ENCODE results near the gene HOXD13.

The HOXD13 gene

DNA sequence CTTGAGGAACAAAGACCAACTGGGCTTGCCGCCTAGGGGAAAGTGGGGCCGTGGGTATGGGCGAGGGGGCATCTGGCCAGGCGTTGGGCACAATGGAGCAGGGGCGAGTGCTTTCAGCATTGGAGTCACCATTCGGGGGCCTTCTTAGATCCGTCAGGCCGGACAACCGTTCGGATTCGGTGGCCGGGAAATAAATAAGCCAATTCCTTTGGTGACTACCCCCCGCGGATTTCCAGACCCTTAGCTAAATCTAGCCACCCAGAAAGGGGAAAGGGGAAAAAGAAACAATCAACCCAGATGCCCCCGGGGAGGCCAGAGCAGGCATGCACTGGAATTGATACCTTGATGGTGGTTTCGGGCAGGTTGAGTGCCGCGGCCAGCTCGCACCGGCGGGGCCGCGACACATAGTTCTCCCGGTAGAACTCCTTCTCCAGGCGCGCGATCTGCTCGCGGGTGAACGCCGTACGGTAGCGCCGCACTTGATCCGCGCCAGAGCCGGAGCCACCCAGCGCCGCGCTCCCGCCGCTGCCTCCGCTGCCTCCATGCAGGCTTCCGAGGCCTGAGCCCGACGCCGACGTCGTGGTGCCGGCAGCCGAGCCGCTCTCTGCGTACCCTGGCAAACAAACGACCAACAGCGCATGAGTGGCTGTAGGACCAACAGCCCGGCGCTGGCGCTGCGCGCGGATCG, 10.5 kb upstream of the HOXD13 start:
- H3K4me3 ChIP-seq (ENCODE audit: control insufficient read depth, low read depth, low read length): no peak overlapping the region
- no peak for DNase-seq (ENCODE audit: low read depth)
- TF ChIP-seq, protein P1, sequence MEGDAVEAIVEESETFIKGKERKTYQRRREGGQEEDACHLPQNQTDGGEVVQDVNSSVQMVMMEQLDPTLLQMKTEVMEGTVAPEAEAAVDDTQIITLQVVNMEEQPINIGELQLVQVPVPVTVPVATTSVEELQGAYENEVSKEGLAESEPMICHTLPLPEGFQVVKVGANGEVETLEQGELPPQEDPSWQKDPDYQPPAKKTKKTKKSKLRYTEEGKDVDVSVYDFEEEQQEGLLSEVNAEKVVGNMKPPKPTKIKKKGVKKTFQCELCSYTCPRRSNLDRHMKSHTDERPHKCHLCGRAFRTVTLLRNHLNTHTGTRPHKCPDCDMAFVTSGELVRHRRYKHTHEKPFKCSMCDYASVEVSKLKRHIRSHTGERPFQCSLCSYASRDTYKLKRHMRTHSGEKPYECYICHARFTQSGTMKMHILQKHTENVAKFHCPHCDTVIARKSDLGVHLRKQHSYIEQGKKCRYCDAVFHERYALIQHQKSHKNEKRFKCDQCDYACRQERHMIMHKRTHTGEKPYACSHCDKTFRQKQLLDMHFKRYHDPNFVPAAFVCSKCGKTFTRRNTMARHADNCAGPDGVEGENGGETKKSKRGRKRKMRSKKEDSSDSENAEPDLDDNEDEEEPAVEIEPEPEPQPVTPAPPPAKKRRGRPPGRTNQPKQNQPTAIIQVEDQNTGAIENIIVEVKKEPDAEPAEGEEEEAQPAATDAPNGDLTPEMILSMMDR (IDR thresholded peaks at IDR 0.05; ENCODE audit: control insufficient read depth, insufficient read depth, low read depth, low read length, missing control alignments): no peak

DNA sequence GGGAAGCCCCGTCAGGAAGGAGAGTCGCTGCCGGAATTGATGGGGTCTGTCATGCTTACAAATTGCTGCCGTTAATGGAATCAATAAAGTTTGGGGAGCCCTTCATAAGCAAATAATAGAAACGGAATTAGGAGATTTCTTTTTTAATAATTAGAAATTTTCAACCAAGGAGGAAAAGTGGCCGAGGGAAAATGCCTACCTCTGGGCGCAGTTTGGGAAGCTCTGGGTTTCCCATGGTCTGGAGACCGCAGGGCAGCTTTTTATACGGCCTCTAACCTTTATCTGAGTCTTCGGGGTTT, 10.0 kb upstream of the HOXD13 start:
- H3K4me3 ChIP-seq (ENCODE audit: control insufficient read depth, low read depth, low read length): no peak overlapping the region
- TF ChIP-seq, protein P1 (IDR thresholded peaks at IDR 0.05; ENCODE audit: control insufficient read depth, insufficient read depth, low read depth, low read length, missing control alignments): no peak
- DNase-seq (ENCODE audit: low read depth): no peak

DNA sequence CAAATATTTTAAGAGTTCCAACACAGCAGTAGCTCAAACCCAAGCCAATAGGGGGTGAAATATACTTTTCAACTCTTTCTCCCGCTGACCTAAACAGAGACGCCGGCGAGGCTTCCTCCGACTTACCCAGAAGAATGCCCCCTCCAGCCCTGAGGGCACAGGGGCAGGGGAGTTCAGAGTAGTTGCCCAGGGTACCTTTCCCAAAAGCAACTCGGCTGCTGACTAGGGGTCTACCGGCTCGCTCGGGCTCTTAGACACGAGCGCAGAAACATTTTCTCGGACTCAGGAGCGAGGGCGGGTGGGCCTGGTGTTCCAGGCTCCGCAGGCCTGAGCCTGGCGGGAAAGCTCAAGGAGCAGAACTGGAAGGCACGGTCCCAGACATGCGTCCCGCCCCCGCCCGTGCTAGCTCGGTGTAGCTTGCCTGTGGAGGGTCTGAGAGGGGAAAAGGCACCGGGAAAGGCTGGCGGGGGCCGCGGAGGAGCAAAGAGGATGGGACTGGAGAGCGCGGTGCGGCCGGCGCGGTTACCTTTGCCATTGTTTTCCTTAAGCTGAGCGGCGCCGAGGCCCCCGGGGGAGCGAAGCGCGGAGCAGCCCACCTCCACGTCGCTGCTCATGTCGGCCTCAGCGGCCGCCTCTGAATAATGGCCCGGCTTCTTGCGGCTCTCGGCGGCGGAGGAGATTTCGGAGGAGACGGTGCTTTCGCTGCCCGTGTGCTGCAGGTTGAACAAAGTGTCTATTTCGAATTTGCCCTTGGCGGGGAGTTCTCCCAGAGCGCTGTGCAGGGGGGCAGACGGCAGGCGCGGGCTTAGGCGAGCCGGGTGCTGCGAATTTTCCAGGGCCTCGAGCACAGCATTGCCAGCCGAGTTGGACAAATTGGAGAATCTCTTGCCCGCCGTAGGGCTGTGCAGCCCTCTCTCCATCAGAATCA, 9.4 kb upstream of the HOXD13 start:
- no peak for DNase-seq (ENCODE audit: low read depth)
- TF ChIP-seq, protein P1 (IDR thresholded peaks at IDR 0.05; ENCODE audit: control insufficient read depth, insufficient read depth, low read depth, low read length, missing control alignments): no peak
- H3K4me3 ChIP-seq (ENCODE audit: control insufficient read depth, low read depth, low read length): no peak overlapping the region

DNA sequence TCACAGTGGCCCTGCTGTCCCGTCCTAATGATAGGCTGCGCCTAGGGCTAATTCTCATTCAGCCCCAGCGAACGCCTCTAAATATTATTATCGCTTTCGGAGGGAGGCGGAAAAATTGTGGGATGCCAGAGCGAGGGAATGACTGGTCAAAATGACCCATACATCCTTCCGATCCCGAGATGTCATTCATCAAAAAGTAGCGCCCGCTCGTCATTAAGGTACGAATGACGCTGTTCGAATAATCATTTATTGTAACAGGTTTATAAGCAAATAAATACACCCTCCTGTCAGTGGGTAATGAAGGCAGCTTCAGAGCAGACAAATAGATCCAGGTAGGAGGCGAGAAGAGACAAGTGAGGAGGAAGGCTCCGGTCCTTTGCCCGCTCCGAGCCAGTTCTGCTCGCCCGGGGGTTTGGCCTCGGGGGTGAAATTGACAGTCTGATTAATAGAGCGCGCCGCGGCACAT, 8.7 kb upstream of the HOXD13 start, which contains the start of gene EVX2:
TSS of gene EVX2 (minus strand) at position 167 of the 466 bp plus-strand sequence. CDS start 186 bp downstream, outside the sequence.
- TF ChIP-seq, protein P1 (IDR thresholded peaks at IDR 0.05; ENCODE audit: control insufficient read depth, insufficient read depth, low read depth, low read length, missing control alignments): no peak
- no peak for DNase-seq (ENCODE audit: low read depth)
- no peak within 1 kb of the TSS for H3K4me3 ChIP-seq (ENCODE audit: control insufficient read depth, low read depth, low read length)

DNA sequence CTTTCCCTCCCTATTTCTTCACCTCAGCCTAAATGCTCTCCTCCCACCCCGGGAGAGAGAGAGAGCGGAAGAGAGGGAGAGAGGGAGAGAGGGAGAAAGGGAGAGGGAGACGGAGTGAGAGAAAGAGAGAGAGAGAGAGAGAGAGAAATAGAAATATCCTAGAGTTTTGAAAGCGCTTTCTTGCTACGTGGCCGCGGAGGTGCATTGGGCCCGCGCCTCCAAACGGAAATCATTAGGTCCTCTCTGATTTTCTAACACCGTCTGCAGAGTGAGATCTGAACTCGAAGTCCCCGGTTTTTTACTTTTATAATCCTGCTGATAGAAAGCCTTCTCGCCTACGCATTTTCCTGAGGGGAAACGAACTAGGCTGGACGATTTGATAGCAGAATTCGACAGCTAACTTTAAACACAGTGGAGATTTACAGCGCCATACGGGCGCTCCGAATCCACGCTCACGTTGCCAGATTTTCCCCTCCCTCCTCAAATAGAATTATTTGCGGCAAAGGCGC, 7.9 kb upstream of the HOXD13 start:
- DNase-seq (ENCODE audit: low read depth): no peak
- TF ChIP-seq, protein P1 (IDR thresholded peaks at IDR 0.05; ENCODE audit: control insufficient read depth, insufficient read depth, low read depth, low read length, missing control alignments): no peak
- no peak overlapping the region for H3K4me3 ChIP-seq (ENCODE audit: control insufficient read depth, low read depth, low read length)

DNA sequence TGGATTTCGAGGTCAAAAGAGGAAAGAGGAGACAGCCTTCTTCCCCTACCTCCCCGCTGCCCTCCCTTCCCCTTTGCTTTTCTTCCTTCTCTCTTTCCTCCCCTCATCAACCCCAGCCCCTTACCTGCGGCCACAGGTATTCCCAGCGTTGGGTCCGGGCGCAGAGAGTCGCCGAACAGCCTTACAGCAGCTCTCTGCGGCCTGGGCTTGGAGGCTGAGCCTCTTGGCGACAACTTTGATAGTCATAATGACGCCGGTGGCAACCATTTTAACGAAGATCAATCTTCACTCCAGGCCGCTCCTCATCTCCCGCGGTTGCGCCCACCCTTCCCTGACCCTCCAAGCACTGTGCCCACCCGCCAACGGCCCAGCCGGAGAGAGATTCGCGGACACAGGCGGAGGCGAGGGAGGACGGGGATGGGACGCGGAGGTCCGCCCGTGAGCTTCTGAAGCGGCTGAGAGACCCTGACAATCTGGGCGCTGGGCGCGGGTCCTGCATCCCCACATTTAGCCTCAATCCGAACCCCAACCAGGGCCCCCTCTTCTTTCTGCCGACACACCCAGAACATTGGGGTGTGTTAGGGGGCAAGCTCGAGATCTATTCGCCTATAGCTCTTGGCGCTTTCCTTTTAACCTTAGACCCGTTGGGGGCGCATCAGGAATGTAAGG, 7.3 kb upstream of the HOXD13 start:
- TF ChIP-seq, protein P1 (IDR thresholded peaks at IDR 0.05; ENCODE audit: control insufficient read depth, insufficient read depth, low read depth, low read length, missing control alignments): no peak
- no peak for DNase-seq (ENCODE audit: low read depth)
- H3K4me3 ChIP-seq (ENCODE audit: control insufficient read depth, low read depth, low read length): no peak overlapping the region

Measured in AG09309 (cell line).